WTC11 (cell line): ENCODE results near the gene PES1. TPM values are rescaled to one million over a fixed set of nuclear protein-coding genes. Genes with fewer than 3 reads are reported as not detected.

Source experiments
- ATAC-seq: fragments of 200-7000 bp; cut with Tn5 transposase; 2 replicates; pipeline ENCODE4 v1.10.0; 2021; ENCODE audit warnings: mild to moderate bottlenecking, moderate library complexity
- CTCF ChIA-PET: fragments of 300-600 bp; sonication (Branson Sonifier 250); formaldehyde crosslinking; loops from one replicate; lab custom pipeline; 2021; ENCODE audit warnings: antibody characterized with exemption; lab: Charles Lee
- POLR2A ChIA-PET: fragments of 350-600 bp; sonication (Branson Sonifier 250); formaldehyde crosslinking; loops from one replicate; lab custom pipeline; 2021; ENCODE audit warnings: antibody characterized with exemption; lab: Charles Lee
- DNase-seq: peaks from one replicate; pipeline ENCODE4 v3.0.0; 2021; ENCODE audit warnings: low spot score
- H3K27ac Mint-ChIP-seq: 2 replicates; pipeline ENCODE4 v1.8.0; 2021; ENCODE audit warnings: mixed read lengths
- H3K27me3 Mint-ChIP-seq: 2 replicates; pipeline ENCODE4 v1.8.0; 2021; ENCODE audit warnings: low read depth, mild to moderate bottlenecking, moderate library complexity, mixed read lengths
- H3K36me3 Mint-ChIP-seq: 2 replicates; pipeline ENCODE4 v1.8.0; 2021; ENCODE audit warnings: mixed read lengths
- H3K4me1 Mint-ChIP-seq: 2 replicates; pipeline ENCODE4 v1.8.0; 2022; ENCODE audit warnings: mixed read lengths
- H3K4me3 Mint-ChIP-seq: 2 replicates; pipeline ENCODE4 v1.8.0; 2021; ENCODE audit warnings: mild to moderate bottlenecking, moderate library complexity, mixed read lengths
- H3K9me3 Mint-ChIP-seq: 2 replicates; pipeline ENCODE4 v1.8.0; 2021; ENCODE audit warnings: mixed read lengths
- CREB1 ChIP-seq: sonication (generic); formaldehyde crosslinking; IDR thresholded peaks from 2 replicates; pipeline ENCODE4 v1.8.0; 2023; ENCODE audit warnings: mild to moderate bottlenecking, missing genetic modification reagents
- E2F5 ChIP-seq: sonication (generic); formaldehyde crosslinking; IDR thresholded peaks from 2 replicates; pipeline ENCODE4 v1.8.1; 2022; ENCODE audit warnings: mild to moderate bottlenecking, moderate library complexity, missing genetic modification reagents
- FOXP1 ChIP-seq: sonication (generic); formaldehyde crosslinking; IDR thresholded peaks from 2 replicates; pipeline ENCODE4 v1.8.0; 2022; ENCODE audit warnings: missing genetic modification reagents, mild to moderate bottlenecking, moderate library complexity, borderline replicate concordance
- IRF2 ChIP-seq: sonication (generic); formaldehyde crosslinking; IDR thresholded peaks from 2 replicates; pipeline ENCODE4 v1.8.0; 2022; ENCODE audit warnings: low read depth, missing genetic modification reagents, borderline replicate concordance
- MXD4 ChIP-seq: fragments of 250-450 bp; sonication (Bioruptor Pico); IDR thresholded peaks from 2 replicates; pipeline ENCODE4 v1.8.0; 2021; ENCODE audit warnings: mild to moderate bottlenecking, moderate library complexity, borderline replicate concordance
- NR2C2 ChIP-seq: sonication (generic); formaldehyde crosslinking; IDR thresholded peaks from 2 replicates; pipeline ENCODE4 v1.8.0; 2022; ENCODE audit warnings: mild to moderate bottlenecking, missing genetic modification reagents
- NR3C1 ChIP-seq: sonication (generic); formaldehyde crosslinking; conservative IDR thresholded peaks from 2 replicates; pipeline ENCODE4 v1.8.1; 2023; ENCODE audit warnings: low read depth, mild to moderate bottlenecking, missing genetic modification reagents
- RELA ChIP-seq: sonication (generic); formaldehyde crosslinking; IDR thresholded peaks from 2 replicates; pipeline ENCODE4 v1.8.1; 2022; ENCODE audit warnings: missing genetic modification reagents, mild to moderate bottlenecking, borderline replicate concordance
- SOX15 ChIP-seq: fragments of 250-450 bp; sonication (Bioruptor Pico); IDR thresholded peaks from 2 replicates; pipeline ENCODE4 v1.9.0; 2021; ENCODE audit warnings: mild to moderate bottlenecking
- SP1 ChIP-seq: sonication (generic); formaldehyde crosslinking; conservative IDR thresholded peaks from 2 replicates; pipeline ENCODE4 v1.8.1; 2022; ENCODE audit warnings: missing genetic modification reagents
- TEAD1 ChIP-seq: sonication (generic); formaldehyde crosslinking; IDR thresholded peaks from 2 replicates; pipeline ENCODE4 v1.8.0; 2022; ENCODE audit warnings: mild to moderate bottlenecking, missing genetic modification reagents
- TEAD4 ChIP-seq: sonication (generic); formaldehyde crosslinking; IDR thresholded peaks from 2 replicates; pipeline ENCODE4 v1.8.0; 2022; ENCODE audit warnings: mild to moderate bottlenecking, missing genetic modification reagents
- TP53 ChIP-seq: sonication (generic); formaldehyde crosslinking; IDR thresholded peaks from 2 replicates; pipeline ENCODE4 v1.8.1; 2023; ENCODE audit warnings: mild to moderate bottlenecking, missing genetic modification reagents
- USF2 ChIP-seq: sonication (generic); formaldehyde crosslinking; IDR thresholded peaks from 2 replicates; pipeline ENCODE4 v1.8.1; 2023; ENCODE audit warnings: mild to moderate bottlenecking, missing genetic modification reagents, moderate library complexity
- ZMAT4 ChIP-seq: fragments of 250-450 bp; sonication (Bioruptor Pico); IDR thresholded peaks from 2 replicates; pipeline ENCODE4 v1.9.0; 2021; ENCODE audit warnings: mild to moderate bottlenecking
- ZNF232 ChIP-seq: sonication (generic); formaldehyde crosslinking; IDR thresholded peaks from 2 replicates; pipeline ENCODE4 v1.8.0; 2022; ENCODE audit warnings: mild to moderate bottlenecking, missing genetic modification reagents
- ZNF423 ChIP-seq: fragments of 250-450 bp; sonication (Bioruptor Pico); IDR thresholded peaks from 2 replicates; pipeline ENCODE4 v2.1.2; 2022; ENCODE audit warnings: mild to moderate bottlenecking, moderate library complexity
- total RNA-seq: library from RNA; stranded (reverse); gene quantifications from 3 replicates; pipeline ENCODE4 v1.2.3, GENCODE V29; 2021
- TF ChIP-seq, protein P1 (sequence below): fragments of 250-450 bp; sonication (Bioruptor Pico); IDR thresholded peaks from 2 replicates; pipeline ENCODE4 v1.9.0; 2021; ENCODE audit warnings: mild to moderate bottlenecking
- TF ChIP-seq, protein P2 (sequence below): fragments of 200-600 bp; IDR thresholded peaks from 2 replicates; pipeline ENCODE4 v1.8.0; 2022; ENCODE audit warnings: antibody characterized with exemption
- TF ChIP-seq, protein P3 (sequence below): fragments of 250-450 bp; sonication (Bioruptor Pico); IDR thresholded peaks from 2 replicates; pipeline ENCODE4 v1.8.0; 2021; ENCODE audit warnings: mild to moderate bottlenecking
- TF ChIP-seq, protein P4 (sequence below): sonication (generic); formaldehyde crosslinking; IDR thresholded peaks from 2 replicates; pipeline ENCODE4 v1.8.0; 2022; ENCODE audit warnings: mild to moderate bottlenecking, missing genetic modification reagents
- TF ChIP-seq, protein P5 (sequence below): sonication (generic); formaldehyde crosslinking; IDR thresholded peaks from 2 replicates; pipeline ENCODE4 v1.8.0; 2023; ENCODE audit warnings: mild to moderate bottlenecking, missing genetic modification reagents
- TF ChIP-seq, protein P6 (sequence below): sonication (generic); formaldehyde crosslinking; IDR thresholded peaks from 2 replicates; pipeline ENCODE4 v1.8.1; 2022; ENCODE audit warnings: low read depth, missing genetic modification reagents, borderline replicate concordance

Gene PES1
- total RNA-seq, 1 experiment from 2014 or later, result 128 TPM

DNA sequence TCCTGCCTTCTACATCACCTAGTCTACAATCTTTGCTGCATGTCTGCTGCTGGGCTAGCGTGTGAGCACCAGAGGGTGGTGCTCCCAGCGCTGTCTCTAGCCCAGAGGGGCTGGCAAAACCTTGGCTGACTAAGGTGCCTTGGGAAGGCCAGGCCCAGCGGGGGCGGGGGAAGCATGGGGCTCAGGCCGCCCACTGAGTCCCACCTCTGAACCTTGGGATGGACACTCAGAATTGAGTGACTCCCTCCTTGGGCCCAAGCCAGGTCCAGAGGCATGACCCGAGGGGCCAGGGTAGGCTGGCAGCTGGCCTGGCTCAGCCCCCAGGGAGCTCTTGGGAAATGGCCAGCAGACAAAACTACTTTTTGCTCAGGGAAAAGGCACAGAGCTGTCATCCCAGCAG is 9.7 kb downstream of the PES1 start:
- H3K36me3 Mint-ChIP-seq, result peaks cover 57% of the 10 kb centered on the region
- ChIA-PET POLR2A (no interaction called here), CTCF (interaction anchor here (2.2 kb wide), 1 partner anchor 9 kb away, joined by 5 read pairs; no protein-coding TSS in a partner anchor)
- no peak overlapping the region for H3K27ac Mint-ChIP-seq
- no peak for DNase-seq
- H3K4me3 Mint-ChIP-seq, result no peak overlapping the region
- no peaks in the 10 kb centered on the region for H3K9me3 Mint-ChIP-seq
- H3K27me3 Mint-ChIP-seq, result no peaks in the 10 kb centered on the region
- H3K4me1 Mint-ChIP-seq, result no peaks in the 10 kb centered on the region
- no peak for TF ChIP-seq TP53 (CRISPR knock-in tag)
- TF ChIP-seq ZMAT4, result no peak
- no peak for TF ChIP-seq SOX15 (CRISPR knock-in tag)
- TF ChIP-seq IRF2, result no peak
- TF ChIP-seq, protein P1, sequence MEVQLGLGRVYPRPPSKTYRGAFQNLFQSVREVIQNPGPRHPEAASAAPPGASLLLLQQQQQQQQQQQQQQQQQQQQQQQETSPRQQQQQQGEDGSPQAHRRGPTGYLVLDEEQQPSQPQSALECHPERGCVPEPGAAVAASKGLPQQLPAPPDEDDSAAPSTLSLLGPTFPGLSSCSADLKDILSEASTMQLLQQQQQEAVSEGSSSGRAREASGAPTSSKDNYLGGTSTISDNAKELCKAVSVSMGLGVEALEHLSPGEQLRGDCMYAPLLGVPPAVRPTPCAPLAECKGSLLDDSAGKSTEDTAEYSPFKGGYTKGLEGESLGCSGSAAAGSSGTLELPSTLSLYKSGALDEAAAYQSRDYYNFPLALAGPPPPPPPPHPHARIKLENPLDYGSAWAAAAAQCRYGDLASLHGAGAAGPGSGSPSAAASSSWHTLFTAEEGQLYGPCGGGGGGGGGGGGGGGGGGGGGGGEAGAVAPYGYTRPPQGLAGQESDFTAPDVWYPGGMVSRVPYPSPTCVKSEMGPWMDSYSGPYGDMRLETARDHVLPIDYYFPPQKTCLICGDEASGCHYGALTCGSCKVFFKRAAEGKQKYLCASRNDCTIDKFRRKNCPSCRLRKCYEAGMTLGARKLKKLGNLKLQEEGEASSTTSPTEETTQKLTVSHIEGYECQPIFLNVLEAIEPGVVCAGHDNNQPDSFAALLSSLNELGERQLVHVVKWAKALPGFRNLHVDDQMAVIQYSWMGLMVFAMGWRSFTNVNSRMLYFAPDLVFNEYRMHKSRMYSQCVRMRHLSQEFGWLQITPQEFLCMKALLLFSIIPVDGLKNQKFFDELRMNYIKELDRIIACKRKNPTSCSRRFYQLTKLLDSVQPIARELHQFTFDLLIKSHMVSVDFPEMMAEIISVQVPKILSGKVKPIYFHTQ (CRISPR knock-in tag), result no peak
- no peak for TF ChIP-seq FOXP1 (CRISPR knock-in tag)
- TF ChIP-seq ZNF232, result no peak
- no peak for TF ChIP-seq E2F5 (CRISPR knock-in tag)
- TF ChIP-seq NR2C2 (CRISPR knock-in tag), result no peak
- no peak for TF ChIP-seq CREB1 (CRISPR knock-in tag)
- TF ChIP-seq TEAD4, result no peak
- no peak for TF ChIP-seq TEAD1 (CRISPR knock-in tag)
- TF ChIP-seq ZNF423, result no peak
- TF ChIP-seq, protein P2, sequence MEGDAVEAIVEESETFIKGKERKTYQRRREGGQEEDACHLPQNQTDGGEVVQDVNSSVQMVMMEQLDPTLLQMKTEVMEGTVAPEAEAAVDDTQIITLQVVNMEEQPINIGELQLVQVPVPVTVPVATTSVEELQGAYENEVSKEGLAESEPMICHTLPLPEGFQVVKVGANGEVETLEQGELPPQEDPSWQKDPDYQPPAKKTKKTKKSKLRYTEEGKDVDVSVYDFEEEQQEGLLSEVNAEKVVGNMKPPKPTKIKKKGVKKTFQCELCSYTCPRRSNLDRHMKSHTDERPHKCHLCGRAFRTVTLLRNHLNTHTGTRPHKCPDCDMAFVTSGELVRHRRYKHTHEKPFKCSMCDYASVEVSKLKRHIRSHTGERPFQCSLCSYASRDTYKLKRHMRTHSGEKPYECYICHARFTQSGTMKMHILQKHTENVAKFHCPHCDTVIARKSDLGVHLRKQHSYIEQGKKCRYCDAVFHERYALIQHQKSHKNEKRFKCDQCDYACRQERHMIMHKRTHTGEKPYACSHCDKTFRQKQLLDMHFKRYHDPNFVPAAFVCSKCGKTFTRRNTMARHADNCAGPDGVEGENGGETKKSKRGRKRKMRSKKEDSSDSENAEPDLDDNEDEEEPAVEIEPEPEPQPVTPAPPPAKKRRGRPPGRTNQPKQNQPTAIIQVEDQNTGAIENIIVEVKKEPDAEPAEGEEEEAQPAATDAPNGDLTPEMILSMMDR, result no peak
- TF ChIP-seq, protein P3, sequence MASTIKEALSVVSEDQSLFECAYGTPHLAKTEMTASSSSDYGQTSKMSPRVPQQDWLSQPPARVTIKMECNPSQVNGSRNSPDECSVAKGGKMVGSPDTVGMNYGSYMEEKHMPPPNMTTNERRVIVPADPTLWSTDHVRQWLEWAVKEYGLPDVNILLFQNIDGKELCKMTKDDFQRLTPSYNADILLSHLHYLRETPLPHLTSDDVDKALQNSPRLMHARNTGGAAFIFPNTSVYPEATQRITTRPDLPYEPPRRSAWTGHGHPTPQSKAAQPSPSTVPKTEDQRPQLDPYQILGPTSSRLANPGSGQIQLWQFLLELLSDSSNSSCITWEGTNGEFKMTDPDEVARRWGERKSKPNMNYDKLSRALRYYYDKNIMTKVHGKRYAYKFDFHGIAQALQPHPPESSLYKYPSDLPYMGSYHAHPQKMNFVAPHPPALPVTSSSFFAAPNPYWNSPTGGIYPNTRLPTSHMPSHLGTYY, result no peak
- TF ChIP-seq SP1 (CRISPR knock-in tag), result no peak
- ATAC-seq, result no peak

GRCh38 chr22:30580896-30581295 is 10.8 kb downstream of the PES1 start:
- H3K4me3 Mint-ChIP-seq, result no peak overlapping the region
- no peaks in the 10 kb centered on the region for H3K4me1 Mint-ChIP-seq
- H3K27me3 Mint-ChIP-seq, result no peaks in the 10 kb centered on the region
- ChIA-PET POLR2A (no interaction called here), CTCF (interaction anchor here (0.5 kb wide), 1 partner anchor 21 kb away, joined by 3 read pairs; no protein-coding TSS in a partner anchor)
- H3K27ac Mint-ChIP-seq, result no peak overlapping the region
- no peaks in the 10 kb centered on the region for H3K9me3 Mint-ChIP-seq
- H3K36me3 Mint-ChIP-seq, result peaks cover 55% of the 10 kb centered on the region
- ATAC-seq (no peak), DNase-seq (no peak)
- TF ChIP-seq USF2 (CRISPR knock-in tag) (no peak), TP53 (CRISPR knock-in tag) (no peak), MXD4 (CRISPR knock-in tag) (no peak), NR3C1 (CRISPR knock-in tag) (no peak), RELA (no peak)
- TF ChIP-seq, protein P4, sequence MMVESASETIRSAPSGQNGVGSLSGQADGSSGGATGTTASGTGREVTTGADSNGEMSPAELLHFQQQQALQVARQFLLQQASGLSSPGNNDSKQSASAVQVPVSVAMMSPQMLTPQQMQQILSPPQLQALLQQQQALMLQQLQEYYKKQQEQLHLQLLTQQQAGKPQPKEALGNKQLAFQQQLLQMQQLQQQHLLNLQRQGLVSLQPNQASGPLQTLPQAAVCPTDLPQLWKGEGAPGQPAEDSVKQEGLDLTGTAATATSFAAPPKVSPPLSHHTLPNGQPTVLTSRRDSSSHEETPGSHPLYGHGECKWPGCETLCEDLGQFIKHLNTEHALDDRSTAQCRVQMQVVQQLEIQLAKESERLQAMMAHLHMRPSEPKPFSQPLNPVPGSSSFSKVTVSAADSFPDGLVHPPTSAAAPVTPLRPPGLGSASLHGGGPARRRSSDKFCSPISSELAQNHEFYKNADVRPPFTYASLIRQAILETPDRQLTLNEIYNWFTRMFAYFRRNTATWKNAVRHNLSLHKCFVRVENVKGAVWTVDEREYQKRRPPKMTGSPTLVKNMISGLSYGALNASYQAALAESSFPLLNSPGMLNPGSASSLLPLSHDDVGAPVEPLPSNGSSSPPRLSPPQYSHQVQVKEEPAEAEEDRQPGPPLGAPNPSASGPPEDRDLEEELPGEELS (CRISPR knock-in tag), result no peak
- TF ChIP-seq, protein P5, sequence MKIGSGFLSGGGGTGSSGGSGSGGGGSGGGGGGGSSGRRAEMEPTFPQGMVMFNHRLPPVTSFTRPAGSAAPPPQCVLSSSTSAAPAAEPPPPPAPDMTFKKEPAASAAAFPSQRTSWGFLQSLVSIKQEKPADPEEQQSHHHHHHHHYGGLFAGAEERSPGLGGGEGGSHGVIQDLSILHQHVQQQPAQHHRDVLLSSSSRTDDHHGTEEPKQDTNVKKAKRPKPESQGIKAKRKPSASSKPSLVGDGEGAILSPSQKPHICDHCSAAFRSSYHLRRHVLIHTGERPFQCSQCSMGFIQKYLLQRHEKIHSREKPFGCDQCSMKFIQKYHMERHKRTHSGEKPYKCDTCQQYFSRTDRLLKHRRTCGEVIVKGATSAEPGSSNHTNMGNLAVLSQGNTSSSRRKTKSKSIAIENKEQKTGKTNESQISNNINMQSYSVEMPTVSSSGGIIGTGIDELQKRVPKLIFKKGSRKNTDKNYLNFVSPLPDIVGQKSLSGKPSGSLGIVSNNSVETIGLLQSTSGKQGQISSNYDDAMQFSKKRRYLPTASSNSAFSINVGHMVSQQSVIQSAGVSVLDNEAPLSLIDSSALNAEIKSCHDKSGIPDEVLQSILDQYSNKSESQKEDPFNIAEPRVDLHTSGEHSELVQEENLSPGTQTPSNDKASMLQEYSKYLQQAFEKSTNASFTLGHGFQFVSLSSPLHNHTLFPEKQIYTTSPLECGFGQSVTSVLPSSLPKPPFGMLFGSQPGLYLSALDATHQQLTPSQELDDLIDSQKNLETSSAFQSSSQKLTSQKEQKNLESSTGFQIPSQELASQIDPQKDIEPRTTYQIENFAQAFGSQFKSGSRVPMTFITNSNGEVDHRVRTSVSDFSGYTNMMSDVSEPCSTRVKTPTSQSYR, result no peak
- TF ChIP-seq, protein P6, sequence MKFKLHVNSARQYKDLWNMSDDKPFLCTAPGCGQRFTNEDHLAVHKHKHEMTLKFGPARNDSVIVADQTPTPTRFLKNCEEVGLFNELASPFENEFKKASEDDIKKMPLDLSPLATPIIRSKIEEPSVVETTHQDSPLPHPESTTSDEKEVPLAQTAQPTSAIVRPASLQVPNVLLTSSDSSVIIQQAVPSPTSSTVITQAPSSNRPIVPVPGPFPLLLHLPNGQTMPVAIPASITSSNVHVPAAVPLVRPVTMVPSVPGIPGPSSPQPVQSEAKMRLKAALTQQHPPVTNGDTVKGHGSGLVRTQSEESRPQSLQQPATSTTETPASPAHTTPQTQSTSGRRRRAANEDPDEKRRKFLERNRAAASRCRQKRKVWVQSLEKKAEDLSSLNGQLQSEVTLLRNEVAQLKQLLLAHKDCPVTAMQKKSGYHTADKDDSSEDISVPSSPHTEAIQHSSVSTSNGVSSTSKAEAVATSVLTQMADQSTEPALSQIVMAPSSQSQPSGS, result no peak
